Stimulated activated CD8-positive, alpha-beta memory T cell treated with anti-CD3 and anti-CD28 coated beads, Interleukin-7, amount 100 ng/mL, for 4 hours (primary cell): ENCODE measurements around the gene ULBP2.
"Not testable (repeated sequence)": the region's sequence is repeated elsewhere in the genome, so short reads cannot be mapped to it uniquely, and the experiment has no call there.

Experiments
- DNase-seq, 2 donors: peaks; one replicate each; pipeline ENCODE4 v3.0.0-alpha.2; 2020; ENCODE audit warnings: low read depth in 2 of 2

The ULBP2 gene

DNA sequence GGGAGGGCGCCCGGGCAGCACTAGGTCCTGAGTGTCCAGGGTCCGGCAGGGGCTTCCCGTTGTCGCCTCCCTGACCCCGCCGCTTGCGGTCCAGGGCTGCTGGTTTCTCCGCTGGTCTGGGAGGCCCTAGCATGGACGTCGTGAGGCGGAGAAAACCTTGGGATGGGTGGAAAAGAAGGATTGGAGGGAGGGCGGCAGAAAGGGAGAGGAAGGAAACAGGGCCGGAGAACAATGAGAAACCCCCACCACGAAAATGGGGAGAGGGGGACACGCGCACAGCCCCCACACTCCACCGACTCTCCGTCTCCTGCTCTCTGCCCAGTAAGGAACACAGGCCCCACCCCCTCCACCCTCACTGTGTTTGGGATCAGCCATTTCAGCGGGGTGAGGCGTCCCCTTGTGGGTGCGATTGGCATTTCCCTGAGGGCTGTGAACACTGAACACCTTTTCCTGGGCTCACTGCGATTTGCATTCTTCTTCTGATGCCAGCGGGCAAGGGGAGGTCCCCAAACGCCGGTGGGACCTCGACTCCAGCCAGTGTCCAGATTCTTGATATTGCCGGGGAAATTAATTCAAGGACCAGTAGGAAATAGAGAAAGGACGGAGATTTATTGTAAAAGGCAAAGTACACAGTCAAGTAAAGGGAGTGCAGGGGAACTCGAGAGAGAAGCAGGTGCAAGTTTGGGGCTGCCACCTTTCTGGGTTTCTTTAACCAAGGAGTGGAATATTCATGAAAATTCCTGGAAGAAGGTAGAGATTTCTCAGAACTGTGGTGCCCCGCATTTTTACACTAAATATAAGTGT lies 15.6 kb upstream of the ULBP2 start:
- DNase-seq, result peak; percentile 52

DNA sequence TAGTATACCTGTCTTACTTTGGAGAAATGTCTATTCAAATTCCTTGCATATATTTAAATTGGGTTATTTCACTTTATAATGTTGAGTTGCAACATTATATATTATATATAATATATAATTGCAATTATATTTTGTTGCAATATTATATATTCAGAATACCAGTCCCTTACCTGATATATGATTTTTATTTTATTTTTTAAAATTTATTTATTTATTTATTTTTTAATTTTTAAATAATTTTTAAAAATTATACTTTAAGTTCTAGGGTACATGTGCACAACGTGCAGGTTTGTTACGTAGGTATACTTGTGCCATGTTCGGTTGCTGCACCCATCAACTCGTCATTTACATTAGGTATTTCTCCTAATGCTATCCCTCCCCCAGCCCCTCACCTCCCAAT lies 14.8 kb upstream of the ULBP2 start:
- DNase-seq, result not testable (repeated sequence)

DNA sequence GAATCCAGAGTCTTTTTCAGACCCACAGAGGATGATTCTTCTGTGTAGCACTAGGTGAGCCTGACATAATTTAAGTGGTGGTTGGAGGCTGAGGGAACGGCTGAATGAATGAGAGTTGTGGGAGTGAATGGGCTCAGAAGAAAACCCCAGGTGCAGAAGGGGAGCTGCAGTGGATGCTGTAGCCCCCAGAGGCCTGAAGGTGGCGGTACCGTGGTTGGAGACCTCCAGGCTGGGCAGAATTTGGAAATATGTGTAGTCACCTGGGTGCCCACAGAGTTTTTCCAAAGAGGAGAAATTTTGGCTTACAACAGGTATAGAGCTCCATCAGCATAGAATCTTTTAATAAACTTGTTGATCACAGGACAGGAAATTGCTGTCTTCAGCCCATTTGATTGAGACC lies 12.4 kb upstream of the ULBP2 start:
- DNase-seq, result no peak

DNA sequence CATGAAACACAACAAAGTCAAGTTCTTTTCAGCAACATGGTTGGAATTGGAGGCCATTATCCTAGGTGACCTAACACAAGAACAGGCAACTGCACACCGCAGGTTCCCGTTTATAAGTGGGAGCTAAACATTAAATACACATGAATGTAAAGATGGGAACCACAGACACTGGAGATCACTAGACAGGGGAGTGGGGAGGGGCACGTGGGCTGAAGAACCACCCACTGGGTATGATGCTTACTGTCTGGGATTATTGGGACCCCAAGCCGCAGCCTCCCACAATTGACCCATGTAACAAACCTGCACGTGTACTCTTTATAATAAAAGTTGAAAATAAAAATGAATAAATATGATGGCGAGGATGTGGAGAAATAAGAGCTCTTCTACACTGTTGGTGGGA lies 10.3 kb upstream of the ULBP2 start:
- no peak for DNase-seq

DNA sequence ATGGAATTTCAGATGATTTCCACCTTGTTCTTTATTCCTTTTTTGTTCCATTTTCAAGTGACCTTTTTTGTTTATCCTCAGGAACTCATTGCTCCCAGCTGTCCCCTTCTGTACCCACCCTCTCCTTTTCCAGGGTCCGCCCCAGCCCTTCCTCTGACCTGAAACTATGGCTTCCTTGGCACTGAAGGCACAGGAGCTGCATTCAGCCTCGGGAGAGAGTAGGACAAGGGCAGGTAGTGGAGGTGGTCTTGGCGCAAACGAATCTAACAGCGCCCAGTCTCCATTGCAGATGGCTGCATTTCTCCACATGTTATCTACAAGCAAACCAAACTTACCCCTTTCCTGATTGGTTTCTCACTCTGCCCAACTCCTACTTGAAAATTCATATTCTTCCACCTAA lies 8.8 kb upstream of the ULBP2 start:
- no peak for DNase-seq

DNA sequence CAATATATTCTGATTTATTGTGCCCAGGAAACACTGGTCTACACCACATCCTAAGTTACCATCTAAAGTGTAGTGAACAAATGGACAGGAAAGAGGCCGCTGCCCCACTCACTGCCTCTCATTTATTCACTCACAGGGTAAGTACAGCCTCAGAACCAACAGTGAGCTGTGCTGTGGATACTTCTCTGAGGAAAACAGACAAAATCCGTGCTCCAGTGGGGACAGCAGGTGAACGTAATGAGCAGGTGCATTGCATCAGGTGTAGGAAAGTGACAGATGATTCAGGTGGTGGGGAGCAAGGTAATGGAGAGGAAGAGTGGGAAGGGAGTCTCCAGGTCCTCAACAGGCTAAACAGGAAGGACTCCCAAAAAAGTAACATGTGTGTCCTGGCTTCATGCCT lies 8.4 kb upstream of the ULBP2 start:
- no peak for DNase-seq

DNA sequence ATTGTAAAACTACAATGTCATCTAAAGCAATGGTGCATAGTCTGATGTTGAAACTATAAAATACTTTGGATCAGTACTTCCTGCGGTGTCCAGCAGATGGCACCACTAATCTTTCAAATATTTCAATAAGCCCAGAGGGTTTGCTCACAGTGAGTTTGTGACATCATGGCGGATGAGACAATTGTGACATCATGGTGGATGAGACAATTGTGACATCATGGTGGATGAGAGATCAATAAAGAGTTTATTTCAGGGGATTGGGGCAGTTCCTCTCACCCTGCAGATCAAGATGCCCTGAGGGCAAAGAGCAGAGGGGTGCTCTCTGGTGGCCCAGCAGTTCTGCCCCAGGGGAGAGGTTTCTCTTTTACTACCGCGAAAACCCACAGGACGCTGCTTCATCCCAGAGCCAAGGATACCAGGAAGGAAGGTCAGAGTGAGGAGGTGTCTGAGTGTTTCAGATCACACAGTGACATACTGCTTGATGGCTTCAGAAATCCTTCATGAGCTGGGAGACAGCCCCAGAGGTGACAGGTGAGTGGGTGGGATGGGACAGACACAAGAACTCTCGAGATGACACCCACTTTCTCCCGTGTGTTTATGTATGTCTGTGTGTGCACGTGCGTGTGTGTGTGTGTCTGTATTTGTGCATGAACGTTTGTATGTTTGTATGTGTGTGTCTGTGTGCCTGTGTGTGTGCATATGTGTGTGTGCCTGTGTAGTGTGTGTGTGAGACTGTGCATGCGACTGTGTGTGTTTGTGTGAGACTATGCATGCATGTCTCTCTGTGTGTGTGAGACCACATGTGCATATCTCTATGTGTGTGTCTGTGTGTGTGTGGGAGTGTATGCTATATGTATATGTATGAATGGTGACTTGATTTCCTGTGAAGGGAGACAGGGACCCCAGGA lies 7.3 kb upstream of the ULBP2 start:
- DNase-seq, result peak; percentile 32 to 55

DNA sequence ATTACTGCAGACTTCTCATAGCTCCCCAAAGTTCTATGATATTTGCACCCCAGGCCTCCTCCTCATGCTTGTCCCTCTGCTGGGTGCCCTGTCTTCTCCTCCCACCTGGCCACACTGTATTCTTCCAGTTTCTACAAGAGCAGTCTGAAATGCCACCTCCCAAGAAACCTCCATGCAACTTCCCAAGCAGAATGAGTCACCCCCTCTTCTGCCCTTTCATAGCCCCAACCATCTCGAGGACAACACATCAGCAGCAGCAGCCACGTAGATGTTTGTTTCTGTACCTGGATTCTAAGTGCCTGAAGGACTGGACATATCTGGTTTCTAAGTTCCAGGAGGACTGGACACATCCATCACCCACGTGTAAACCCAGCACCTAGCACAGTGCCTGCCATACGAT lies 6.6 kb upstream of the ULBP2 start:
- DNase-seq, result no peak

DNA sequence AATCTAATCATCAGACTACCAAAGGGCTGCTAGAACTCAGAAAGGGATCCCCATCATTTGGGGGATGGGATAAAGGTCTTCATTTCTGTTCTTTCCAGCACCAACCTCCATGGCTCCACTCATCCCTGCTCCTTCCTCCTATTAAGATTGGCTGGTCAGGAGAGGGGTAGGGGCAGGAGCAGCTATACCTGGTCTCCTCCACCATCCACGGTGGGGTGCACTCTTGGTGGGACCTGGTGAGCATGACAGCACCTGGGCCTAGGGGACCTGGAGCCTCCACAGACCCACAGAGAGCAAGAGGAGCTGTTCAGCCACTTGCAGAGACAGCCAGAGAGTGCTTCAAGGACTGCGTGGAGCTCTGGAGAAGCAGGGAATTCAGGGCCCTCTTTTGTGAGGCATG lies 6.1 kb upstream of the ULBP2 start:
- DNase-seq, result no peak

DNA sequence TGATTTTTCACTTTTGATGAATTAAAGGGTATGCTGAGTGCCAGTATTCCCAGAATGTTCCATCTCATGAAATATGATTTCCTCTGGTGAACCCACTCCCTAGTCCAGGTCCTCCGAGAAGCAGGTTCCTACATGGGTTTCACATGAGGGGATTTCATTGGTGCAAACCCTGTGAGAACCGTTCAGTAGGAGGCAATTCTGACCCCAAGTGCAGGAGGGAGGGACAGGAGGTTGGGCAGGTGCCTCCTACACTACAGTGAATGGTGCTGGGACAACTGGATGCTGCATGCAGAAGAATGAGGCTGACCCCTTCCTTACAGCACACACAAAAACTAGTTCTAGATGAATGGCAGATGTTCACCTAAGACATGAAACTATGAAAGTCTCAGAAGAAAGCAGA lies 5.1 kb upstream of the ULBP2 start:
- DNase-seq, result no peak

DNA sequence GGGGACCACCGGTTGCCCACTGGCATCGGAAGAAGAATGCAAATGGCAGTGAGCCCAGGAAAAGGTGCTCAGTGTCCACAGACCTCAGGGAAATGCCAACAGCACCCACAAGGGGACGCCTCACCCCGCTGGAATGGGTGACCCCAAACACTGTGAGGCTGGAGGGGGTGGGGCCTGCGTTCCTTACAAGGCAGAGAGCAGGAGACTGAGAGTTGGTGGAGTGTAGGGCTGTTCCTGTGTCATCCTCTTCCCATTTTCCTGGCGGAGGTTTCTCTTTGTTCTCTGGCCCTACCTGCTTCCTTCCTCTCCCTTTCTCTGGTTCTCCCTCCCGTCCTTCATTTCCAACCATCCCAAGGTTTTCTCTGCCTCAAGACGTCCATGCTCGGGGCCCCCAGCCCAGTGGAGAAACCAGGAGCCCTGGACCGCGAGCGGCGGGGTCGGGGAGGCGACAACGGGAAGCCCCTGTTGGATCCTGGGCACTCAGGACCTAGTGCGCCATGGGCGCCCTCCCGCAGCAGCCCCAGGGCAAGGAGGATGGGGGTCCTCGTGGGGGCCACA lies 3.7 kb upstream of the ULBP2 start:
- DNase-seq, result not testable (repeated sequence)

DNA sequence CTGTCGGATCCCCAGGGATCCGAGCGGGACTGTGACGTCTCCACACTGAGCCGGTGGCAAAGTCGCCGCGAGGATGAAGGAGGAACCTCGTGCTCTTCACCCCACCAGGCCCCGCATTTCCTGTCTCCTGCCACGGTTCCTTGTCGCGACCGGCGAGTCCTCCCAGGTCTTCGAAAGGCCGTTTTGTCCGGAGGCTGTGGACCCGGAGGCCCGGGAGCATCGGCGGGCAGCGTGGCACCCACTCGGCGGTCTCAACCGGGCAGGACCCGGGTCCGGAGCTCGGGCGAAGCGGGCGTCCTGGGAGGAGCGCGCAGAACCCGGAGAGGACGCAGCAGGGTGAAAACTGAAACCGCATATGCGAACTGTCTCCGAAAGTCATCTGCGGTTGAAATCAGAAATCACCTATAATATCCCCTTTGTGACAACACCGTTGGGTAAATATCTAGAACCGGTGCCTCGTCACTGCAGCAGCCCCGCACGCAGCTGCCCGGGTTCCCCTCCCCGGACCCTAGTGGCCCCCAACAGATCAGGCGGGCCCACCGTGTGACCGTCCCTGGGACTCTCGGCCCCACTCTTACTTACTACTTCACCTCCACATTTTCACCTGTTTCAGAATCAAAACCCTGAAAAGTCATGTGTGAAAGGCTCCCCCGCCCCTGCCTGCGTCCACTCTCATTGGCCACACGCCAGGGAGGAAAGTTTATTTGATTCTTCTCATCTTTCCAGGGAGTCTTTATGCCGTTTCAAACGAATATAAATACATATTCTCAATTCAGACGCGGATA lies 3.1 kb upstream of the ULBP2 start:
- peak; percentile 14 to 29 for DNase-seq

DNA sequence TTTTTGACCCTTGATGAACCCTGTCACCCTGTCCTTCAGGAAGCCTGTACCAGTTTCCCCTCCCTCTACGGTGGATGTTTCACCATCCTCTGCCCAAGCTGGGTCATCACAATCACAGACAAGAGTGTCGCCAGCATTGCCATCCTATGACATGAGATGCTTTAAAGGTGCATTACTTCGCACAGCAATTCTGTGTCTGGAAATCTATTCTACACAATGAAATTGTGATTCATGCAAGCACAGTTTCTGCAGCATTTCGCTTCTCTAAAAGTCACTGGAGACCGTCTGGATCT lies 2.5 kb upstream of the ULBP2 start:
- no peak for DNase-seq

DNA sequence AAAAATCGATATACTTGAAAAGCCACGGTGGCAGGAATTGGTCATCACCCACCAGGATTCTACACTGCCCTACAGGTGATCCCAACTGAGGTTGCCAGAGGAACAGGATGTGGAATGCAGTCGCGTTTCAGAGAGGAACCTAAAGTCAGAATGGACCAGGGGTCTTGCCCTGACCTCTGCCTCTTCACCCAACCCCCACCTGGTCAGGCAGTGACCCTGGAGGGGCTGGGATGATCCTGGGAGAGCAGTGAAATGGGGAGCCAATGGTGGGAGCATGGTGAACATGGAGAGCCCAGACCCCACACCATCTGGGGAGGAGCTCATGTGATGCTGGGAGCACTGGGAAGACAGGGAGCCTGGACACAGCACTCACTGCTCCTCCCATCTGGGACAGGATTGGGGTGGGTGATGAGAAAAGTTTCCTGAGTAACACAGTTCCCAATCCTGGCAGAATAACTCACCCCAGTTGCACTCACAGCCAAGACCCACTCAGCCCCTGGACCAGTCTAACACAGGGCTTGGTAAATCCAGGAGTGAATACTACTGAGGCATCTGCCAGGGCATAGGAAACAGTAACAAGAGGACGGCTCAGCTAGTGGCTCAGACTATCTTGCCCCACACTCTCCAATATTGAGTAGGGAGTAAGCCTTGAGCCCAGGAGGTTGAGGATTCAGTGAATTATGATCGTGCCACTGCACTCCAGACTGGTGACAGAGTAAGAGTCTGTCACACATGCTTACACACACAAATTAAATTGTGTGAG lies 1.7 kb upstream of the ULBP2 start:
- DNase-seq, result no peak

DNA sequence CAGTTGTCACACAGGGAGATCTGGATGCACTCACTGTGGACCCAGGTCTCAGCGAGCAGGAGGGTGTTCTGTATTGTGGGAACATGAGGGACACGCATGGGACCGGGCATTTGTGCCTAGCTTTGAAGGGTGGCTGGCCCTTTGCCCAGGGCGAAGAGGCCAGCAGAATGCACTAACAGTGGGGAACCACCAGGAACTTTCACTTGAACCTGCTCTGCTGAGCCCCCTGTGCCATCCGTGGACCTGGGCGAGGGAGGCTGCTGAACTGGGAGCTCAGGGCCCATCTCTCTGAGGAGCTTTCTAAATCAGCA lies 1.2 kb upstream of the ULBP2 start:
- DNase-seq, result no peak

DNA sequence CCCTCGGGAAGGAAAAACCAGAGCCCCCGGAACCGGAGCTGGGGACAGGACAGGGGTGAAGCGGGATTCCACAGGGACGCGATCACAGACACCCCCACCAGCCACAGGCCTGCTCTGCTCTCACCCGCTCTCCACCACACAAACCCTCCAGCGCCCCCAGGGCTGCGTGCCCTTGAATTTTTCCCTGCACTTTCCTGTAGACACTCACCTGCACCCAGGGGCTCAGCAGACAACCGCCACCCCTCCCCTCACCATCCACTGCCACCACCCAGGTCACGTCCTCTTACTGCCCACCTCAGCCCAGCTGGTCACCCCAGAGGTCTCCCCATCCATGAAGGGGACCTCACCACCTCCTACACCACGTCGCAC lies 631 bp downstream of the ULBP2 start:
- DNase-seq, result no peak

DNA sequence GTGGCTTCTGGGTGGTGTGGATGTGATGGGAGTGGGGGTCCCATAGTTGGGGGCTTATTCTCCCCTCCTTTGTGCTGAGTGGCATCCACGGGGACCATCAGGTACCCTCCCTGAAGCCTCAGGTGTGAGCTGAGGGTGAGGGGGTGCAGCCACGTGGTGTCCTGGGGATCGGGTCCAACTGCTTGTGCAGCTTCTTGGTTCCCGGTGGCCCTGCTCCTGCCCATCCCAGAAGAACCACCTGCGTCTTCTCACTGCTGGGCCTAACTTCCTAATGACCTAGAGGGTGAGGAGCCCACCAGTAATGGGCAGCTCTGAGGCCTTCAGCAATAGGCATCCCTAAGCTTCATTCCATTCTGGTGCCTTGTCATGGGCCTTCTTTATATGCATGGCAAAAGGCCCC lies 1.5 kb downstream of the ULBP2 start:
- DNase-seq, result not testable (repeated sequence)

DNA sequence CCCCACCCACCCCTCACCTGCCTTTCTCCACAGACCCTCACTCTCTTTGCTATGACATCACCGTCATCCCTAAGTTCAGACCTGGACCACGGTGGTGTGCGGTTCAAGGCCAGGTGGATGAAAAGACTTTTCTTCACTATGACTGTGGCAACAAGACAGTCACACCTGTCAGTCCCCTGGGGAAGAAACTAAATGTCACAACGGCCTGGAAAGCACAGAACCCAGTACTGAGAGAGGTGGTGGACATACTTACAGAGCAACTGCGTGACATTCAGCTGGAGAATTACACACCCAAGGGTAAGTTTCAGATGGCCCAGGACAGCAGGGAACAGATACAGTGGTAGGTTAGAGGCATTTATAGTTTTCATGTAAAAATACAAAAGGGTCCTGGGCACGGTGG lies 3.5 kb downstream of the ULBP2 start:
- not testable (repeated sequence) for DNase-seq

DNA sequence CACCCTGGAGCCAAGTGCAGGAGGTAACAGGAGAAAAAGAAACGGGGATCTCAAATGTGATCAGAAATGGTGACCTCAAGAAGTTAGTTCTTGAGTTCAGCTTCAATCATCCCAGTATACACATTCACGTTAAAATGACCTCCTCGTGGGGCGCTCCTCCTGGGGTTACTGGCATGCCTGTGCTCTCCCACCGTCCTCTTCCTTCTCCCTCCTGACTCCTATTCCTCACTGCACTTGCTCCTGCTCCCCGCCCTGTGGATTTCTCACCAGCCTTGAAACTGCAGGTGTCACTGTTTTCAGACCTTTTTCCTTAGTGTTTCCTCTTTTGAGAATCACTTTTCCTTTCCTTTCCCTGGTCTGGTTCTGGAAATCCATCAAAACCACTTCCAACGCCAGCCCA lies 4.8 kb downstream of the ULBP2 start:
- DNase-seq, result not testable (repeated sequence)

DNA sequence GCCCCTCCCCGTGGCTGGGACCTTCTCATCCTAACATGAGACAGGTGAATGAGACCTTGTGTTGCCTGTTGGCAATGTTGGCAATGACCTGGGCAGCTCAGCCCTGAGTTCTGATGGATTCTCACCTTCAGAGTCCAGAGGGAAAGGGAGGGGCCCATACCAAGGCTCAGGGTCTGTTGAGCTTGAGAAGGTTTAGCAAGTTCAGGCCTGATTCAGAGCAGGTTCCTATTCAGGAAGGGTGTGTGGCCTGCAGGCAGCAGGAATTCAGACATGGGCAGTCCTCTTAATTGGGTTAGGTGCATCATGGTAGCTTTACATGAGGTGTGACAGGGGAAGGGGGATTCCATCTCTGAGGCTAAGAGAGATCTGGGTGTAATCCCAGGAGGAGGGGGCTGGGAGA lies 5.7 kb downstream of the ULBP2 start:
- DNase-seq, result not testable (repeated sequence)

DNA sequence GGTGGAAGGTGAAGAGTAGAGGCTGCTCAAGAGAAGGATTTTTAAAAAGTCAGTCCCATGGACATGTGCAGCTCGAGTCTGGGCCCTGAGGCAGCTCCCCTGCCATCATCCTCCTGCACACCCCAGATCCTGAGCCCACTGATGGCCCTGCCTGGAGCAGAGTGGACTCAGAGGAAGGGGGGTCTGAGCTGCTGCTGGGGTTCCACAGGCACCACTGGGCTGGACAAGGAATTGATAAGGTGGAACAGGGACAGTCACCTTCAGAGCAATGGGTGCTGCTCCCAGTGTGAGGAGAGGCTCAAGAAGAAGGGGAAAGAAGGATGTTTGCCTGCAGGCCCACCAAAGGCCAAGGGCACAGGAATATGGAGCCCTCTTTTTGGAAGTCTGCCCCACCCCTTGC lies 6.2 kb downstream of the ULBP2 start:
- DNase-seq, result no peak

DNA sequence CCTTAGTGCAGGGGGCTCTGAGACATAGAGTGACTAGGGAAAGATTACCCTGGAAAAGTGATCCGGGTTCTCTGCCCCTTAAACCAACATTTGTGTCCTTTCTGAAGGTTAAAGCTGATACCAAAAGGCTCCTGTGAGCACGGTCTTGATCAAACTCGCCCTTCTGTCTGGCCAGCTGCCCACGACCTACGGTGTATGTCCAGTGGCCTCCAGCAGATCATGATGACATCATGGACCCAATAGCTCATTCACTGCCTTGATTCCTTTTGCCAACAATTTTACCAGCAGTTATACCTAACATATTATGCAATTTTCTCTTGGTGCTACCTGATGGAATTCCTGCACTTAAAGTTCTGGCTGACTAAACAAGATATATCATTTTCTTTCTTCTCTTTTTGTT lies 6.8 kb downstream of the ULBP2 start:
- DNase-seq, result no peak
